ENCODE data around the gene LRRC45.

Gene LRRC45

GRCh38 chr17:82053556-82054263, 30.6 kb downstream of the LRRC45 start:
- no peak for DNase-seq

GRCh38 chr17:82054351-82055022, 31.4 kb downstream of the LRRC45 start:
- DNase-seq, result no peak

- no peak for DNase-seq
These were observed 32.2 kb downstream of the LRRC45 start for GRCh38 chr17:82055023-82055964.

- no peak for DNase-seq
These were observed 33.0 kb downstream of the LRRC45 start for GRCh38 chr17:82055965-82056728.

GRCh38 chr17:82056729-82057621, 33.9 kb downstream of the LRRC45 start:
- no peak for DNase-seq

GRCh38 chr17:82058230-82058854, 35.2 kb downstream of the LRRC45 start:
- DNase-seq, result no peak

- no peak for DNase-seq
These were observed 35.7 kb downstream of the LRRC45 start for GRCh38 chr17:82058855-82059249.

GRCh38 chr17:82059272-82060000, 36.3 kb downstream of the LRRC45 start:
- DNase-seq, result no peak

- DNase-seq, result no peak
These were observed 36.9 kb downstream of the LRRC45 start for GRCh38 chr17:82060001-82060380.

GRCh38 chr17:82060614-82061013, 37.5 kb downstream of the LRRC45 start:
- DNase-seq, result no peak

GRCh38 chr17:82061047-82061925, 38.2 kb downstream of the LRRC45 start:
- no peak for DNase-seq

- no peak for DNase-seq
These were observed 39.2 kb downstream of the LRRC45 start for GRCh38 chr17:82062076-82062983.

- DNase-seq, result no peak
These were observed 39.9 kb downstream of the LRRC45 start for GRCh38 chr17:82062984-82063368.

GRCh38 chr17:82063424-82064415, 40.6 kb downstream of the LRRC45 start:
- no peak for DNase-seq

GRCh38 chr17:82064433-82065192, 41.5 kb downstream of the LRRC45 start:
- DNase-seq, result no peak

GRCh38 chr17:82065193-82065637, 42.1 kb downstream of the LRRC45 start:
- DNase-seq, result no peak
